ENCODE results near the gene SHISAL1. TPM values are rescaled to one million over a fixed set of nuclear protein-coding genes. Genes with fewer than 3 reads are reported as not detected.

SHISAL1 gene
- total and polyA plus RNA-seq, 8 donors = 0.72 to 1.4 (median 0.92) TPM

DNA sequence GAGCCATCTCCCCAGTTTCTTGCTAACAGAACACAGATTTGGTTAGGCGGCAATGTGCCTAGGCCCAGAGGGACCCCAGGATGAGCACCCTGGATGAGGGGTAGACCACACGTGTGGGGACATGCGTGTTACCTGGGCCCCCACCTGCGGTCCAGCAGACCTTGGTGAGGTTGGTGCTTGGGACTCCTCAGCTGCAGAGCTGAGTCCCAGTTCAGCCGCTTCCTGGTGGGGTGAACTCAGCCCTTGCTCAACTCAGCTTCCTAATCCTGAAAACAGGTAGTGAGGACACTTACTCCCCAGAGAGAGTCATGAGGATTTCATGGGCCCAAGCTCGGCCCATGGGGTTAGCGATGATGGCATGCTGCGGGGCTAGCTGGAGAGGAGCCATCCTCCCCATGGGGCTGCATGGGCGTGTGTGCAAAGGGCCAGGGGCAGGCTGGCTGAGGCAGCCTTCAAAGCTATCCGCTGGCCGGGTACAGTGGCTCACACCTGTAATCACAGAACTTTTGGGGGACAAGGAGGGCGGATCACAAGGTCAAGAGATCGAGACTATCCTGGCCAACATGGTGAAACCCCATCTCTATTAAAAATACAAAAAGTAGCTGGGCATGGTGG, 46.9 kb upstream of the SHISAL1 start:
- ATAC-seq = no peak

DNA sequence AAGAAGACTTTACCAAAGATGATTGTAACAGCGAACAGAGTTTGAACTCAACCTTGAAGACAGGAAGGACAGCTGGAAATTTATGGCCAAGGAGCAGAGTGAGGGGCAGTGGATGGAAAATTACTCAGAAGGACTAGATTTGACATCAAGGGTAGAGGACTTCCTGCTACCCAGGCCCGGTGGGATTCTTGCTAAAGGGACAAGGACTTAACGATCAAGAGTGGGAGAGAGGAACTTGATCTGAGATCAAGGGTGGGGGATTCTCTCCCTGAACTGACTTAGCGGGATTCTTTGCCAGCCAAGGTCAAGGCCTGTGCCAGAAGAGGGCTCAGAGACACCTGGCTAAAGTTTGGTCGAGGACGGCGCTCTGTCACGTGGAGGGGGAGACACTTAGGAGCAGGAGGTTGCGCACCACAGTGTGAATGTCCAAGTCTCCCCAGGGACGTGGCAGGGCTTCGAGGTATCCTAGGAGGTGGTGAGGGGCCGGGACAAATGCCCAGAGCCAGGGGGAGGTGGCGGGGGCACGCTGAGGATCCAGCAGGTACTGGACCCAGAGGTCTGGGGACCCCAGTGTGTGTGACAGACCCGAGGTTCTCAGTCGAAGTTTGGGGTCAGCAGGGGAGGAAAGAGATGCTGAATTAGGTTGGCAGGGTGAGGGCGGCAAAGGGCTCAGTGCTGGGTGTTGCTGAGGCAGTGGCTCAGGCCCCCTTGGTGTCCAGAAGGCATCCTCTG, 46.1 kb upstream of the SHISAL1 start:
- Histone ChIP-seq H3K9me3 (no peaks in the 10 kb centered on the region), H3K36me3 (no peaks in the 10 kb centered on the region), H3K27me3 (peaks cover 0 to 32% of the 10 kb centered on the region in 2 donors), H3K27ac (no peak overlapping the region), H3K4me3 (no peak overlapping the region), H3K4me1 (peaks cover 8 to 22% of the 10 kb centered on the region in 2 donors)
- ATAC-seq (no peak), DNase-seq (peak in 2 of 4 donors; percentile 26 to 73)
- intact Hi-C loops (cut with DNase I) = no loop called here
- TF ChIP-seq, protein P1, sequence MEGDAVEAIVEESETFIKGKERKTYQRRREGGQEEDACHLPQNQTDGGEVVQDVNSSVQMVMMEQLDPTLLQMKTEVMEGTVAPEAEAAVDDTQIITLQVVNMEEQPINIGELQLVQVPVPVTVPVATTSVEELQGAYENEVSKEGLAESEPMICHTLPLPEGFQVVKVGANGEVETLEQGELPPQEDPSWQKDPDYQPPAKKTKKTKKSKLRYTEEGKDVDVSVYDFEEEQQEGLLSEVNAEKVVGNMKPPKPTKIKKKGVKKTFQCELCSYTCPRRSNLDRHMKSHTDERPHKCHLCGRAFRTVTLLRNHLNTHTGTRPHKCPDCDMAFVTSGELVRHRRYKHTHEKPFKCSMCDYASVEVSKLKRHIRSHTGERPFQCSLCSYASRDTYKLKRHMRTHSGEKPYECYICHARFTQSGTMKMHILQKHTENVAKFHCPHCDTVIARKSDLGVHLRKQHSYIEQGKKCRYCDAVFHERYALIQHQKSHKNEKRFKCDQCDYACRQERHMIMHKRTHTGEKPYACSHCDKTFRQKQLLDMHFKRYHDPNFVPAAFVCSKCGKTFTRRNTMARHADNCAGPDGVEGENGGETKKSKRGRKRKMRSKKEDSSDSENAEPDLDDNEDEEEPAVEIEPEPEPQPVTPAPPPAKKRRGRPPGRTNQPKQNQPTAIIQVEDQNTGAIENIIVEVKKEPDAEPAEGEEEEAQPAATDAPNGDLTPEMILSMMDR (IDR thresholded peaks at IDR 0.05) = no peak

More for the DNA sequence above, 46.9 kb upstream of the SHISAL1 start:
- intact Hi-C loops (cut with DNase I) = no loop called here
- Histone ChIP-seq H3K27me3 (peaks cover 0 to 31% of the 10 kb centered on the region in 2 donors), H3K4me3 (no peak overlapping the region), H3K9me3 (no peaks in the 10 kb centered on the region), H3K4me1 (peaks cover 11 to 25% of the 10 kb centered on the region in 2 donors), H3K36me3 (no peaks in the 10 kb centered on the region), H3K27ac (no peak overlapping the region)
- TF ChIP-seq, protein P1 (IDR thresholded peaks at IDR 0.05) = no peak
- peak in 1 of 4 donors; percentile 45 for DNase-seq

DNA sequence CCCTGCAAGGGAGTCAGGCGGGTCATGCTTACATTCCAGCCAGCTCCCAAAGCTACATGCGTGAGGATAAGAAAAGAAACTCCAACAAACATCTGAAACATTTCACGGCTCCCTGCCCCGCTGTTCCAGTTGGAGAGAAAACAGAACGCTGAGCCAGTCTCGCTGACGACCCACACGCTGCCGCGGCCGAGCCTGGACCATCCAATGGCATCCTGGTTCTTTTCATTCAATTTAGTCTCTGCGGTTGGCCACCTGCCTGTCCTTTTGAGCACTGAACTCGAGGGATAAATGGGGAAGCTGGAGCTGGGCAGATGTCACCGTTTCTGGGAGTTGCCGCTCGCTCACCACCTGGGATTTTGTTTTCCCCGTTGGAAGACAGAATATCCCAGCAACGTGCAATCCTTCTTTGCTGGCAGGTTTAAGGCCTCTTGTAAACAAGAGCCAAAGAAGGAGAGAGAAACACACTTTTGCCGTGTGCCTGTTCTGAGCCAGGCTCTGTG, 45.3 kb upstream of the SHISAL1 start:
- DNase-seq (peak; percentile 21 to 62 (median 44)), ATAC-seq (no peak)
- H3K27ac ChIP-seq = no peak overlapping the region
- TF ChIP-seq, protein P1 (IDR thresholded peaks at IDR 0.05) = no peak
- H3K27me3 ChIP-seq = peaks cover 0 to 41% of the 10 kb centered on the region in 2 donors
- no peak overlapping the region for H3K4me3 ChIP-seq
- intact Hi-C loops (cut with DNase I) = no loop called here
- H3K36me3 ChIP-seq = no peaks in the 10 kb centered on the region
- H3K4me1 ChIP-seq = peaks cover 5 to 14% of the 10 kb centered on the region in 2 donors
- no peaks in the 10 kb centered on the region for H3K9me3 ChIP-seq

DNA sequence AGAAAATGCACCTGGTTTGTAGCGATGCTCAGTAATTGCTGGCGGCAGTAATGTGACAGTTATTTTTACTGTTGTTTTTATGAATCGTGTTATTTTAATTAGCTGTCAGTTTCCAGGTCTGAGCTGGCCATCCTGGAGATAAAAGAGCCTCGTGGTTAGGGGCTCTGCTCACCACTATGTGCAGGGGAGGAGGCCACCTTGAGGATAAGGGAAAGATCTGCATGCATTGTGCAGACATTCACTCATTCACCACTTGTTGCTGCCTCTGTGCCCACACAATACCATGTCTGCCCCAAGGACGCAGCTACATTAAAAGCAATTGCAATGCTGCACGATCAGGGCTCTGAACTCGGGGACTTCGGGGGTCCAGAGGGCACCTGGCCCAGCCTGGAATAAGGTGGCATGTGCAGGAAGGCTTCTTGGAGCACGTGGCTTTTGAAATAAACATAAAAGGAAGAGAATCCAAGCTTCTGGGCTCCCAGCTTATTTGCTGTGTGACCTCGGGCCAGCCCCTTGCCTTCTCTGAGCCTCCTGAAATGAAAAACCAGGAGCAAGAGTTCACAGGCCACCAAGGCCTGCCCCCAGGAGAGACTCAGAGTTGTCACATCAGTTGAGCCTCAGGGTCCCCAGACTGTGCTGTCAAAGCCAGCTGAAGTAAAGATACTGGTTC, 44.7 kb upstream of the SHISAL1 start:
- no peaks in the 10 kb centered on the region for H3K9me3 ChIP-seq
- no peaks in the 10 kb centered on the region for H3K36me3 ChIP-seq
- ATAC-seq = no peak
- DNase-seq = peak in 1 of 4 donors; percentile 17
- no peak overlapping the region for H3K4me3 ChIP-seq
- H3K27ac ChIP-seq = no peak overlapping the region
- peaks cover 0 to 47% of the 10 kb centered on the region in 2 donors for H3K27me3 ChIP-seq
- TF ChIP-seq, protein P1 (IDR thresholded peaks at IDR 0.05) = no peak
- intact Hi-C loops (cut with DNase I) = no loop called here
- peaks cover under 1 to 8% of the 10 kb centered on the region in 2 donors for H3K4me1 ChIP-seq

DNA sequence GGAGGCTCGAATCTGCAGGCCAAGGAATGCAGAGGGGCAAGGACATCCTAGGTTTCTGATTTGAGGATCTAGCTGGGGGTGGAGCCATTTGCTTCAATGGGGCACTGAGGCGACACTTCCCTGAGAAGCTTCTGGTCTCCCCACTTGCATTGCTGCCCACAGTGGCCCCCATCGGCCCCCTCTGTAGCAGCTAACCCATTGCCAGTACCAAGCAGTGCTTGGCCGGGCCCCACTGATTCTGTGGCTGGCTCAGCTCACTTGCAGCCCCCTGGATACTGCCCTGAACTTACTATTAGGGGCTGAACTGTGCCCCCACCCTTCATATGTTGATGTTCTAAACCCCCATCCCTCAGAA, 42.9 kb upstream of the SHISAL1 start:
- DNase-seq (peak in 2 of 4 donors; percentile 11 to 53), ATAC-seq (no peak)

More for the DNA sequence above, 42.9 kb upstream of the SHISAL1 start:
- no peaks in the 10 kb centered on the region for H3K36me3 ChIP-seq
- TF ChIP-seq, protein P1 (IDR thresholded peaks at IDR 0.05) = no peak
- no peak overlapping the region for H3K4me3 ChIP-seq
- H3K27ac ChIP-seq = no peak overlapping the region
- intact Hi-C loops (cut with DNase I) = no loop called here
- H3K9me3 ChIP-seq = no peaks in the 10 kb centered on the region
- H3K27me3 ChIP-seq = peaks cover 0 to 64% of the 10 kb centered on the region in 2 donors
- H3K4me1 ChIP-seq = peaks cover 6% of the 10 kb centered on the region in 2 donors
